Measurements from ENCODE around the gene DOCK4.

Gene DOCK4

DNA sequence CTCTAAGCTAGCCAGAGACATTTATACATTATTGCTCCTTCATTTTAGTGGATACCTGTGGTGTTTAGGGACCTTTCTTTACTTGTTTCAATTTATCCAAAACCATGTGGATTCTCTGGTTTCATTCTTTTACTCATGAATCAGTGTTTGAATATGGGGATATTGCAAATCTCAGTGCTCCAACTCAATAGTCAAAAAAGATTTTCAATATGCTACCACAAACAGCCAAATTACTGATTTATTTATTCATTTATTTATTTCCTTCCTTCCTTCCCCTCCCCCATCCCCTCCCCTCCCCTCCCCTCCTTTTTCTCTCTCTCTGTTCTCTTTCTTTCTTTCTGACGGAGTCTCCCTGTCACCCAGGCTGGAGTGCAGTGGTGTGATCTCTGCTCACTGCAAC, 390.8 kb downstream of the DOCK4 start:
- no peak for DNase-seq (ENCODE audit: low spot score)

DNA sequence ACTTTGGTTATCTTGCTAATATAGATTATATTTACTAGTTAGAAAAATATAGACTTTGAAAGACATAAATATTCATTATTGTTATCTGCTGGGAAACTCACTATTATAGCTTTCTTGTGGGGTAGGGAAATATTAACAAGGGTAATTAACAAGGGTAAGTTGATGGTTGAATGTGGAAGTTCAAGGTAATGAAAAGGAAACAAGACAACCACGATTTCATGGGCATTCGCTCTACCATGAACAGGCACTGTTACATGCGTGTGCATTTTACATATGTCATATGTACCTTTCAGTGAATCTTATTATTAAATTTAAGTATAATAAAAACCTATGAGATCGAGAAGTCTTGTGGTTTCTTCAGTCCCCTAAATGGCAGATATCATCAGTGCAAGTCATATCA, 392.9 kb downstream of the DOCK4 start:
- DNase-seq (ENCODE audit: low spot score) = no peak

DNA sequence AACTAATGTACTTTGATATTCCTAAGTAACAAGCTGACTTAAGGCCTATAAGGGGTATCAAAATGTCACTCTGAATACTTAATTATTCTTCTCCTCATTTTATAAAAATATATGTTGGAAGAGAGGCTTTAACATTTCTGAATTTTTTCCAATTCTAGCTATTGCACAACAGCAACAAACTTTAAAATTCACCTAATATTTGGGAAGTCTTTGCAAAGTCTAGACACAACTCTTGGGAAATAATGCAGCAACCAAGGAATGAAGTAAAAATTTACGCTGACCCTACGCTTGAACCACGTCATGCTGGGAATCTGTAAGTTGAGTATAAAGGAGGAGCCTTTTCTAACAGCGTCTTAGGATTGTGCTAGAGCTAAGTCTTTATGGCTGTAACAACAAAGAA, 400.0 kb downstream of the DOCK4 start:
- no peak for DNase-seq (ENCODE audit: low spot score)

DNA sequence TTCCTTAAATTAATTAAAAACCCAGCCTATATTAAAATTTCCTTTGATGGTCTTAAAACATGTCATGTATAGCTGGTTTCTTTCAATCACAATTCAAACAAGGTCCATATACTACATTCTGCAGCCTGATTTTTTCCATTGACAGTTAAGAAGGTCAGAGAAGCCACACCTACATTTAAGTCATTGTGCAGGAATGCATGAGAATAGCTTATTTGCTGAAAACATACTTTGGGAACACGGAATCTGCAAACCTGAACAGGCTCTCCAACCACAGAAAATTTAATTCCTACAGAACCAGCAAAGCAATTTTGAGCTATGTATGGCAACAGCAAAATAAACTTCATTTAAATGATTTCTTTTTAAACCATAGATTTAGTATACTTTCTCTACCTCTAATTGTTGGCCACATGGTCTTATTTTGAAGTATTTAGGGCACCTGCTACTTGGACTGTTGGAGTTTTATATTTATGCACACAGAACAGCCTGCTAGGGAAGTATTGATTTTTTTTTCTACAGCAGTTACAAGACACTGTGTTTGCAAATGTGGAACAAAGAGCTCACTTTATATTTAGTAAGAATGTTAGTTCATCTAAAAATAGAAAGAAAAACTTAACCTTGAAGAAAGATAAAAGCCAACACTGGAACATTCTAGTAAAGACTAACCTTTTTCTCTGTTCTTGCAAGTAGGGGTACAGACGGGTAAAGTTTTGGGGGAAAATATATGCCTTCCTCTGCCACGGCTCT, 403.0 kb downstream of the DOCK4 start:
- DNase-seq (ENCODE audit: low spot score) = no peak

DNA sequence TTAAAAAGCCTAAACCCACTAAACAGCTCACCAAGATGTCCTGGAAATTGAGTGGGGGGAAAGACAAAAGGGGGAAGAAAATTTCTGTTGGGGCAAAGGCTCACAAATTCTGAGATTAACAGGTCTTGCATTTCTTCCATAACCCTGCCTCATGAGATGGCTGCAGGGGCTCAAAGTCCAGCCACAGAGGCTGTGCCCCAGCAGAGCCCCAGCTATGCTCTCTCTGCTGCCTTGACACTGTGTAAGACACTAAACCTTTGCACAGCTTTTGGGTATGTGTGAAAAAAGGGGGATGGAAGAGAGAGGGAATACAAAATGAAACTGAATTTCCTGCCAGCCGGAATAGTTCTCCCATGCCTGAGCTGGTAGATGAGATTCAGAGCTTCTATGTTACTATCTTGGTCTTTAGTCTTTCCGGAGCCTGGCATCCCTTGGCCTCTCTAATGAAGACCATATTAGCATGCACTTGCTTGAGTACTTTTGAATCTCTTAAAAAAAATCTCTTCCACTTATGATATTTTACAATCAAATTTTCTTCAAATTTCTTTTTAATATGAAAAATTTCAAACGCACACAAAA, 403.9 kb downstream of the DOCK4 start:
- no peak for DNase-seq (ENCODE audit: low spot score)

DNA sequence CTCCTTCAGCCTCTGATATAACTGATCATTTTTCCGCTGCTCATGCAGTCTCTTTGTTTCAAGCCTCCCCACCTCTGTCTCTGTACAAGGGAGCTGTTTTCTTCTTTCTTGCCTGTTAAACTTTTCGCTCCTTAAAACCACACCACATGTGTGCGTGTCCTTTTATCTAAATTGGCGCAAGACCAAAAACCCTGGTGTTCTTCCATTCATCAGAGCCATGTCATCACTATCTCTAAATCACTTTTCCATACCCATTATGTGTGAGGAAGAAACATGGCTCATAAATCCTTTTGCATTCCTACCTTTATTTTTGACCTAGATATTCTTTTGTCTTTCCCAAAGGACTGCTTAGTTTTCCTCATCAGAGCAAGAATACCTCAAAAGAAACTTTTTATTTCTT, 404.9 kb downstream of the DOCK4 start:
- no peak for DNase-seq (ENCODE audit: low spot score)

DNA sequence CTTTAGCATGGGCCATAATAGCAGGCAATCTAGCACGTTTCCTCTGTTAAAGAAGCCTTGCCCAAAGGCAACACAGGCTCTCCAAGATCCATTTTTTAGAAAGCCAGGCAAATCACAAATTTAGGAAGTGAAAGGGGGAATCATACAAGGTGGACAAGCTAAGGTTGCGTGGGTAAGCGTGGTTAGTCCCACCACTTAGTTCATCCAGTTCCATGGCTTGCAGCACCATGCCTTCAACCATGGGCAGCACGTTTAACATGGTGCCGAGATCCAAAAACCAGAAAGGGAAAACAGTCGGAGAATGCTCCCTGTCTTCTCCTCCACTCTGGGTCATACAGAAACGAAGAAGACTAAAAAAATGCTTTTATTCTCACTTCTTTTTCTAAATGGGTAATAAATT, 409.5 kb downstream of the DOCK4 start:
- DNase-seq (ENCODE audit: low spot score) = no peak

DNA sequence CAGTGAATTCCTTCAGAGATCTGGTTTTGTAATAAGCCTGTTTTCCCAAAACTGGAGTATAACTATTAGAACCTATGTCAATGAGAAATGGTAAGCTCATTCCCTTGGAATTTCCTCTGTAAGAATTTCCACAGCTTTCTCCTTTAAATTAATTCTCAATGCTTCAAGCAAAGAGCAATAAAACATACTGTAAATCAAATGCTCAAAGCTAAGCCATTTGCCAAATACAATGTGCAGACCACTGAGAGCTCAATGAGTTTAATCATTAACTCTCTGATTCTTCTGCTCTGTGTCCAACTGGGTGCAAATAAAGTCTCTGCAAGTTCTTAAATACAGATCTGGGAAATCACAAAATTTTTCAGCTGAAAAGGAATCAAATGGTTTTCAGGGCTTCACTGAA, 416.3 kb downstream of the DOCK4 start:
- DNase-seq (ENCODE audit: low spot score) = no peak

DNA sequence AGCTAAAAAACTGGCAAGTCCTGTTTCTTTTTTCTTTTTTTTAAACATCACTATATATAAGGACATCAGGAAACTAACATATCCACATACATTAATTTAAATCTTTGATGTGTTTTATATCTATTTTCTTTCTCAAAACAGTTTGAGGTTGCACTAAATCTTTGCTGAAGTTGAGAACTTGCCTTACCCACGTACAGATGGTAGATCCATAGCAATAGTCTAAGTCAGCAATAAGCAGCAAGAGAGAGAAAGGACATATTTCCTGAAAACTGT, 417.2 kb downstream of the DOCK4 start:
- DNase-seq (ENCODE audit: low spot score) = no peak

DNA sequence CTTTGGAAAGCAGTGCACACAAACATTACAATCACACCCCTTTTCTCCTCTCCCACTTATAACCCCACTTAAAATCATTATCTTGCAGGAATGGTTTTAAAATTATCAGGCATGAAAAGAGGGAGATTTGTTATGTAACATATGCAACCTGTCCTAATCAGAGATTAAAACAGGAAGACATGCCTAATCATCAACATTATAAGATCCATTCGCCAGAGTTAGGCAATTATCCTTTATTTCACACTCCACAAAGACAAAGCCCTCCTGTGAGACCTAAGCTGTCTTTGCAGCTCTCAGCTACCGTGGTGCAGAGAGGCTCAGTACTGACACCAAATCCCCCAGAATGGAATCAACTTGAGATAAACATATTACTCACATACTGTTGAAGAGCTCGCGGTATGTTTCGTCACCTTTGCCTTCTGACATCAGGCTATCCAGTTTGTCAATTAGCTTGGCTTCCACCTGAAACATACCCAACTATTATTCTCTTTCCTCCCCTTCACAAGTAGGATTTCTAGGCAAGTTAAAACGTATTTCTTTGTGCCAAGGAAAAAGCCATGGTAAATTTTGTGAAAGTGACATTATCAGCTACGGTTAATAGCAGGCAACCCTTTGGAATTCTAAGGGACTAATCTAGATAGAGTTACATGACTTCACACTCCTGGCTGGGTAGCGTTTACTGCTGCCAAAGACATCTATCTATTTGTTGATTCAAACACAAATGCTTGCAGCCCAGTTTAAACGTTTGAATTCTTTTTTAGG, 417.7 kb downstream of the DOCK4 start:
- no peak for DNase-seq (ENCODE audit: low spot score)

DNA sequence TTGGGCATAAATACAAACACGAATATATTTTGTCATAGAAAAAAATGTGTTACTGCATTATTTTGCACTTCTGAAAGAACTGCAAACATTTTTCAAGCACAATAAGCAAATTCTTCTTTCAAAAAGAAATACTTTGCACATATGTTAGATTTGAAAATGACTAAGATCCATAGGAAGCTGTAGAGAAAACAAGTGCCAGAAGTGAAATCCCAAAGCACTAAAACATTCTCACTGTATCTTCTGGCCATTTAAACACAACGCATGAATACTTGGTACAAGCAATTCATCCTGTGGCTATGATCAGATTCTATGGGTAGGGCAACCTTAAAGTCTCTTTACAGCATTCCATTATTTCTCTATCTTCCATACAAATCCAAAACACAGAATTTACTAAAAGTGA, 418.5 kb downstream of the DOCK4 start:
- DNase-seq (ENCODE audit: low spot score) = no peak

DNA sequence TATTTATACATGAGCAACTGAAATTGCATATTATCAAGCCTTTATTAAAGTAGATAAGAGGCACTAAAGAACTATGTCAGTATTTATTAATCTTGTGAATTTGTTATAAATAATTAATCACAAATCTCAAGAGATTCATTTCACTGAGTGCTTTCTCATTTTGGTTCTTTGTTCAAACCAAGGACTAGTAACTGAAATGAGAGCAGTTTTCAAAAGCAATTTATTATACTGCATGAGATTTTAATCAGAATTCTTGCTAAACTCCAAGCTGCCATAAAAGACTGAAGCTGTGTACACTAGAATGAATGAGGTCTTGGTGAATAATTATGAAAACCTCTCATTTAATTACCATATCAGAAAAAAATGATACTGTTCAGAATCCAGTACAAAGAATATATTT, 419.1 kb downstream of the DOCK4 start:
- DNase-seq (ENCODE audit: low spot score) = no peak

DNA sequence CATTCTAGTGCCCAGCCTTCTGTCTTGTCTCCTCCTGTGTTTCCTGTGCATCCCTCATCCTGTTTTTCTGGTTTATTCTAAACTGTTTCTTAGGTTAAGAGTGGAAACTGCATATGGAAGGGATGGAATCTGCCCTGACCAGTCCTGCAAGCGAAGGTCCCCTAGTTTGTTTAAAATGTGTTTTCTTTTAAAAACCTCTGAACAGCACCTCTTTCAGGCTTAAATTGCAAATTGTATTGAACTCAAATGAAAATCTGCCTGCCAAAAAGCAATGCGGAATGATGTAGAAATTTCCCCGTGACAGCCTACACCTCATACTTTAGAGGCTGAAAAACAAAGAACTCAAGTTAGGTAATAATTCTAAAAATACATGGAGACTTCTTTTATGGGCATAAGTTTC, 421.1 kb downstream of the DOCK4 start:
- DNase-seq (ENCODE audit: low spot score) = no peak

DNA sequence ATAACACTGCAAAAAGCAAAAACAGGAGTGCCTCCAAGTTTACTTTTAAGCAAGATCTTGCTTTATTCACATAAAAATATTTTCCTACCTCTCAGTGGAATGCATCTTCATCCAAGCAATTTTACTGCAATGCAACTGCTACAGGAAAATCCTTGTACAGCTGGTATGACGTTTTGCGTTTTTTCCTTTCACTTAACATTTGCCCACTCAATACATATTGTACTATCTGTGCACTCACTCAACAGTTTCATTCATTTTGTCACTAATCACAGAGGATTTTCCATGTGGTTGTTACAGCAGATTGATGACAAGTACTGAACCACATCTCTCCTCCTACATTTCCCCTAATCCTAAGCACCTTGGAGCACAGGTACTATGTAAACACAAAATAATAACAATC, 421.9 kb downstream of the DOCK4 start:
- no peak for DNase-seq (ENCODE audit: low spot score)

DNA sequence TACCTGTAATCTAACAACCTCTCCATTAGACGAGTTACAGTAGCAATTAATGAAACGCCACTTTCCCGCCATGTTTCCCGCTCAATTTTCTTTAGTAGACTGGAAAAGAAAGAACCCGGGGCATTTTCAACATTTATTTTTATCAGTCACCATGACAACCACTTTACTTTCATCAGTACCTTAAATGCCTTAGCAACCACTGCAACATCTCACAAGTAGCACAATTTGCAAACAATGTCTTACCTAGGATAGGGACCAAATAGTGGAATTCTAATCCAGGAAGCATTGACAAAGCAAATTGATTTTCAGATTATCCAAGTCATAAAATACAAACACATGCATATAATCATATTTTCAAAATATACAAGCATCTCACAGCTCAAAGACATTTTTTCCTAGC, 422.3 kb downstream of the DOCK4 start:
- no peak for DNase-seq (ENCODE audit: low spot score)

DNA sequence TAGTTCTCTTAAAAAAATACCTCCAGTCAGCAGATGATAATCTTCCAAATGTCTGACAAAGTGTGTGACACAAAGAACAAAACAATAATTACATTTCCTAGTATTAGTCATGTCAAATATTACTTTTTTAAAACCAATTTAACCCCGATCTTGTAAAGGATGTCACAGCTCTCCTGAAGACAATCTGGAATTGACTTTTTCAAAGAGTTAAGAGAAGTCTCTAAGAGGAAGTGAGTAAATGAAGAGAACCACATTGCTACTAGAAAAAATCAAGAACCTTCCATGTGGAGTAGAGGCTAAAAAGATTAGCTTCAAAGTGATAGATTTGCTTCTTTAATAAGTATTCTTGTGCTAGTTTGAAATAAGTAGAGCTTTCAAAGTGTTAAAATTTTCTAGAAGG, 425.7 kb downstream of the DOCK4 start:
- DNase-seq (ENCODE audit: low spot score) = no peak

DNA sequence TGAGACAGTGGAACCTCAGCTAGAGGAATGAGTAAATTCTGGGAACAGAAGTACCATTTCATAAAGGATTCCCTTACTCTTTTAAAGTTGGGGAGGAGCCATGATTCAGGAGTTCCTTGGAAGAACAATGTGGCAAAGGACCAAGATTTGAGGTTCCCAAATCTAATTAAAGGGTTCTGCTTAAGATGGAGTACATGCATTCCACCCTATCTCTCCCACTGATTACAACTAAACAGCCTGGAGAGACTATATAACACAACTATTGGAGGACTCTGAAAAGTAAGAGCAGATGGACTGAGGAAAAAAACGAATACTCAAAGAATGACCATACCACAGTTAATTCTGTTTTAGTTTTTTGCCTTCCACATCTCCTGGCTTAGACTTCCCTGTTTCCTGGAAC, 431.0 kb downstream of the DOCK4 start:
- DNase-seq (ENCODE audit: low spot score) = no peak

DNA sequence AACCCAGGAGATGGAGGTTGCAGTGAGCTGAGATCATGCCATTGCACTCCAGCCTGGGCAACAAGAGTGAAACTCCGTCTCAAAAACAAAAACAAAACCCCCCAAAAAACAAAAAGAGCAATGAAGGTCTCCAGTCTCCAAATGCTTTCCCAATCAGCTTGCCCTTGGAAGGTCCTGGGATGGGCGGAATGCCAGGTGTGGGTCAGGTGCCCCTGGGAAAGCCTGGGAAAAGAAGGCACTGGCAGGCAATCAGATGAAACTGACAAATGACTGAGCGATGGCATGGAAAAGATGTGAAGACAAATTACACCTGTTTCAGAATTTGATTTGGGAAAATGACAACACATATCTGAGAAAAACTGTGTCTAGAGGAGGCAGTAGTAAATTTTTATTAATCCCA, 433.5 kb downstream of the DOCK4 start:
- no peak for DNase-seq (ENCODE audit: low spot score)

DNA sequence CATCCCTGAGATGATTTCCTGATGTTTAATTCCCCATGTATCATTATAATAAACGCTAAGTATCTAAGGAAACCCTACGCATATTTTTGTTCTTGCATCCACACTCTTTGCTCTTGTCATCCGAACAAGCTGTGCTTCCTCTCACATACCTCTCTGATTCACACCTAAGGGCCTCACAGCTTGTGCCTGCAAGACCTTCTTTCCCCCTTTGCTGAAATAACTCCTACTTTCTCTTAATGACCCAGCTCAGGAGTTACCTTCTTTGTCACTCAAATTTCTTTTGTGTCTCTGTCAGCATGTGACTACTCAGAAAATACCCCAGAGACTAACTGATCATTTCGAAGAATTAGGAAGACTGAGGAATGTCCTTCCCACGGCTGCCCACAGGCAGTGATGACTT, 434.6 kb downstream of the DOCK4 start:
- DNase-seq (ENCODE audit: low spot score) = no peak

DNA sequence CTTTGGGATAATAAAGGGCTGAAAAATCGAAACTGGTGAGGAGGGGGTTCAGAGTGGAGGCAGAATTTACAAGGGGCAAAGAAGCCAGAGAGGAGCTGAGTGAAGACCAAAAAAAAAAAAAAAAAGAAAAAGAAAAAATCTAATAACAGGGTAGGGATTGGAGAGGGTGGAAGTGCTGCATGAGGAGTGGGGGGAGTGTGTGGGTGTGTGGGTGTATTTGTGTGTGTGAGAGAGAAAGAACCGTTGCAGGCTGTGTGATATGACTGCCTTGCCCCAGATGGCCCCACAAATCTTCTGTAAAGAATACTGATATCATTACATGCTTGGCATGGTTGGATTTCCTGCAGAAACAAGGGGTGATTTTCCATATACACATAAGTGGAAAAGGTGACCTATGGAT, 436.1 kb downstream of the DOCK4 start:
- DNase-seq (ENCODE audit: low spot score) = no peak

DNA sequence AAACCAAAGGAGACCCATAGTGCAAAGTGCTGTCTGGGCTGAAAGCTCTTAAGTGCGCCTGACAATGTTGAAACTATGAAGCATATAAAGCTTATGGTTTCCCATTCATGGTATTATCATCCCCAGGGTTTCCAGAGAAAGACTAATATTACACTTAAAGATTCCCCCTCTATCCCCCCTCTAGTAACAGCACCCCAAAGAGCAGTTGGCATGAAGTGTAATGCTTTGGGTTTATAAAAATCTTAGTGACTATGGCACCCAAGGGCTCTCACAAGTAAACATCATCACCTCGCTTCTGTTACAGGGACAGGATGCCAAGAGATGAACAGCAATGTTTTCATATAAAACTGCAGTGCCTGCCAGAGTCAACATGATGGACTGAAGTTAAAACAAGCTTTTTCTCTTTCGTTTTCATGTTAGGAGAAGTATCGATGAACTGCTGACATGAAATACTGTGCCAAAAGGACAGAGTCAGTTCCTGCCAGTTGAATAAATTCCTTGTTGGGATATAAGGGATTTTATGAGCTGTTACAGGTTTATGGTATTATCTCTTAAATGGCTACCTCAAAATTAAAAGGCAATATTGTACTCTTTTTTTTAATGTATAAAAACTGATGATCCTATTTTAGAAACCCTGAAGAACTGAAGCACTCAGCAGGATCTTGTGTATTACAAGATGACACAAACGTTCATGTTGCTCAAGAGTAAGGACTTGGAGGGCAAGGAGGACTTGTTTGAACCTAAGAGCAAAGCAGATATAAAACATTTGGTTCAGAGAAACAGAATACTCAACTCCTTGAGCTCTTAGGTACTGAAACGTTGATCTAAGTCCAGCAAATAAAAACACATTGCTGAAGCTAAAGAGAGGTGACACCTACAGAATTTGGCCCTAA, 440.2 kb downstream of the DOCK4 start:
- no peak for DNase-seq (ENCODE audit: low spot score)

DNA sequence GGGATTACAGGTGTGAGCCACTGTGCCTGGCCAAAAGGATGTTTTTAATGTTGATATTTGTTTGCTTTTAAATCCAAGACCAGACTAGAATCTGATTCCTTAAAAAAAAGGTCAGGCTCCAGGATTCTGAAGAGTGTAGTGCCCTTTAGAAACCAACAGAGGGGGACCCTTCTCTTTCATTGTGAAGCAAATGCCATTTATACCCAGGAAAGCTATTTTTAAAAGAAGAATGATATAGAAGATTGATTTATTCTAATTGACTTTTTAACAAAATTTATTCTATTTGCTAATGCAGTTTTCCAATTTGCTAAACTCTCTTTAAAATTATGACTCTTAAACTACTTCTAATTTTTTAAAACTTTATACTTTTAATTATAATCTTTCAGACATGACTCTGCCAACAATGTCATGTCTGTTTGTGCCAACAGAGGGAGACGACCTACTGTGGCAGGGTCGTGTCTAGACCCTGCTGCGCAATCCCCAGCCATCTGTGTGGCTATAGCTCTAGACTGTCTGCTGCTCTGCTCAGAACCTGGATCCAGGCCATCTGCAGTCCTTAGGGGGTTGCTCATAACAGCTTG, 442.9 kb downstream of the DOCK4 start:
- no peak for DNase-seq (ENCODE audit: low spot score)

Data from pons (tissue), 1 donor.